GM12892 (cell line): Measurements from ENCODE around the gene CIAPIN1.

Experiments
- POLR2A ChIP-seq: IDR thresholded peaks from 2 replicates; pipeline ENCODE4 v1.6.1; 2011; ENCODE audit warnings: low read depth, low read length, control low read depth
- POLR2AphosphoS5 ChIP-seq: IDR thresholded peaks from 2 replicates; pipeline ENCODE4 v1.6.1; 2011; ENCODE audit warnings: low read depth, low read length, control low read depth
- TAF1 ChIP-seq: IDR thresholded peaks from 2 replicates; pipeline ENCODE4 v1.6.1; 2011; ENCODE audit warnings: low read depth, mild to moderate bottlenecking, control low read depth, low read length, borderline replicate concordance

GRCh38 chr16:57401943-57402640 lies 45.1 kb downstream of the CIAPIN1 start:
- TF ChIP-seq POLR2A: no peak
- TF ChIP-seq POLR2AphosphoS5: no peak
- TF ChIP-seq TAF1: no peak
